ENCODE data around the gene SCGB1C2. TPM values are rescaled to one million over a fixed set of nuclear protein-coding genes. Genes with fewer than 3 reads are reported as not detected.

The SCGB1C2 gene
- total RNA-seq, 1 donor from 2014 or later, result not detected

DNA sequence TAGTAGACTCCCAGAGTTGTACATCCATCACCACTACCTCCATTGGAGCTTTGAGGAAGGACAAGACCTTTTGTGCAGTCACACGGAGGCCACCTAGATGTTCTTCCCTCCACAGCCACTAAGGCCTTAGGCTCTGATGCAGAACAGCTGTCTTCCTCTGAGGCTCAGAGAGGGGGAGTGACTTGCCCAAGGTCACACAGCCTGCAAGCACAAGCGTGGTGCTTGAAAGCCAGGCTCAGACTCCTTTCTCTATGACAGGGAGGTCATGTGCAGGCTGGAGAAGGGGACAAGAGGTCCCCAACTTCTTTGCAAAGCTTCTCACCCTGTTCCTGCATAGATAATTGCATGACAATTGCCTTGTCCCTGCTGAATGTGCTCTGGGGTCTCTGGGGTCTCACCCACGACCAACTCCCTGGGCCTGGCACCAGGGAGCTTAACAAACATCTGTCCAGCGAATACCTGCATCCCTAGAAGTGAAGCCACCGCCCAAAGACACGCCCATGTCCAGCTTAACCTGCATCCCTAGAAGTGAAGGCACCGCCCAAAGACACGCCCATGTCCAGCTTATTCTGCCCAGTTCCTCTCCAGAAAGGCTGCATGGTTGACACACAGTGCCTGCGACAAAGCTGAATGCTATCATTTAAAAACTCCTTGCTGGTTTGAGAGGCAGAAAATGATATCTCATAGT lies 12.7 kb downstream of the SCGB1C2 start:
- DNase-seq (ENCODE audit: low read depth), result no peak
- Histone ChIP-seq H3K36me3 (ENCODE audit: control insufficient read depth, insufficient read depth, low read length) (peaks cover 7% of the 10 kb centered on the region), H3K27me3 (ENCODE audit: control insufficient read depth, insufficient read depth, low read length) (no peaks in the 10 kb centered on the region), H3K4me3 (ENCODE audit: low read depth, low read length) (no peak overlapping the region)
- TF ChIP-seq CTCF (IDR thresholded peaks at IDR 0.05; ENCODE audit: insufficient read depth, low read length, poor library complexity, severe bottlenecking), result no peak

GRCh38 chr17:151004-151403 lies 13.6 kb downstream of the SCGB1C2 start:
- H3K36me3 ChIP-seq (ENCODE audit: control insufficient read depth, insufficient read depth, low read length), result peaks cover 7% of the 10 kb centered on the region
- no peak for TF ChIP-seq CTCF (IDR thresholded peaks at IDR 0.05; ENCODE audit: insufficient read depth, low read length, poor library complexity, severe bottlenecking)
- DNase-seq (ENCODE audit: low read depth), result no peak
- H3K27me3 ChIP-seq (ENCODE audit: control insufficient read depth, insufficient read depth, low read length), result no peaks in the 10 kb centered on the region
- no peak overlapping the region for H3K4me3 ChIP-seq (ENCODE audit: low read depth, low read length)

DNA sequence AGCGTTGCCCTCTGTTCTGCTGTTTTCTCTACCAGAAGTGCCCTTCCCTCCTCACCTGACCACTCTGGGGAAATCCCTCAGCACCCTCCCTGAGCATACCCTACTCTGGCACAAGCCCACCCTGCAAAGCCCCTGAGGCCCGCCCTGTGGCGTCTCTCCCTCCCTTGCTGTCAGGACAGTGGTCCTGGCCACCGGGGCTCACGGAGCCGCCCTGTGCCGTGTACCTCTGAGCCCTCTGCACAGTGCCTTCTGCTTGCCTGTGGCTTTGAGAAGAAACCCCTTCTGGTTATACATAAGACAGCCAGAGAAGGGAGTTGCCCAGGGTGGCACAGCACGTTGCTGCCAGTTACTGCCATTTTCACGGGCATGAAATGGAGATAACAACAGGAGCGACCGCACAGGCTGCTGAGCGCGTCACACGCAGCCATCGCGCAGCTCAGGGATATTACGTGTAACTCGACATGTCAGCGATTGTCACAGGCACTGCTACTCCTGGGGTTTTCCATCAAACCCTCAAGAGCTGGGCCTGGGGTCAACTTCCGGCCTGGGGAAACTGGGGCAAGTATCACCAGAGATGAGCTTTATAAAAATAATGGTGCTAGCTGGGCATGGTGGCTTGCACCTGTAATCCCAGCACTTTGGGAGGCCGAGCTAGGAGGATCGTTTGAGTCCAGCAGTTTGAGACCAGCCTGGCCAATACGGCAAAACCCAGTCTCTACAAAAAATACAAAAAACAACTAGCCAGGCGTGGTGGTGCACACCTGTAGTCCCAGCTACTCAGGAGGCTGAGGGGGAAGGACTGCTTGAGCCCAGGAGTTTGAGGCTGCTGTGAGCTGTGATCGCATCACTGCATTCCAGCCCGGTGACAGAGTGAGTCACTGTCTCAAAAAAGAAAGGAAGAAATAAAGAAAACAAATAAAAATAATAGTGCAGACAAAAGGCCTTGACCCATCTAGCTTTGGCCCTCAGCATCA lies 14.8 kb downstream of the SCGB1C2 start:
- no peak for TF ChIP-seq CTCF (IDR thresholded peaks at IDR 0.05; ENCODE audit: insufficient read depth, low read length, poor library complexity, severe bottlenecking)
- H3K27me3 ChIP-seq (ENCODE audit: control insufficient read depth, insufficient read depth, low read length), result no peaks in the 10 kb centered on the region
- peaks cover 6% of the 10 kb centered on the region for H3K36me3 ChIP-seq (ENCODE audit: control insufficient read depth, insufficient read depth, low read length)
- H3K4me3 ChIP-seq (ENCODE audit: low read depth, low read length), result no peak overlapping the region
- DNase-seq (ENCODE audit: low read depth), result no peak

- Histone ChIP-seq H3K36me3 (ENCODE audit: control insufficient read depth, insufficient read depth, low read length) (peaks cover 6% of the 10 kb centered on the region), H3K27me3 (ENCODE audit: control insufficient read depth, insufficient read depth, low read length) (no peaks in the 10 kb centered on the region), H3K4me3 (ENCODE audit: low read depth, low read length) (no peak overlapping the region)
- DNase-seq (ENCODE audit: low read depth), result no peak
- no peak for TF ChIP-seq CTCF (IDR thresholded peaks at IDR 0.05; ENCODE audit: insufficient read depth, low read length, poor library complexity, severe bottlenecking)
Measured at GRCh38 chr17:152860-153420, 15.6 kb downstream of the SCGB1C2 start.

DNA sequence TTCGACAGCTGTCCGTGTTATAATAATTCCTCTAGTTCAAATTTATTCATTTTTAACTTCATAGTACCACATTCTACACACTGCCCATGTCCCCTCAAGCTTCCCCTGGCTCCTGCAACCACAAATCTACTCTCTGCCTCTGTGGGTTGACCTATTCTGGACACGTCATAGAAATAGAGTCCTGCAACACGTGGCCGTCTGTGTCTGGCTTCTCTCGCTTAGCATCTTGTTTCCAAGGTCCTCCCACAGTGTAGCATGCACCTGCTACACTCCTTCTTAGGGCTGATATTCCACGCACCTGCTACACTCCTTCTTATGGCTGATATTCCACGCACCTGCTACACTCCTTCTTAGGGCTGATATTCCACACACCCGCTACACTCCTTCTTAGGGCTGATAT lies 16.5 kb downstream of the SCGB1C2 start:
- no peak for TF ChIP-seq CTCF (IDR thresholded peaks at IDR 0.05; ENCODE audit: insufficient read depth, low read length, poor library complexity, severe bottlenecking)
- H3K27me3 ChIP-seq (ENCODE audit: control insufficient read depth, insufficient read depth, low read length), result no peaks in the 10 kb centered on the region
- peaks cover 6% of the 10 kb centered on the region for H3K36me3 ChIP-seq (ENCODE audit: control insufficient read depth, insufficient read depth, low read length)
- DNase-seq (ENCODE audit: low read depth), result no peak
- H3K4me3 ChIP-seq (ENCODE audit: low read depth, low read length), result no peak overlapping the region

Measured in kidney epithelial cell (primary cell).